Transverse colon (tissue), 4 donors: ENCODE results near the gene COL23A1. TPM values are rescaled to one million over a fixed set of nuclear protein-coding genes. Genes with fewer than 3 reads are reported as not detected.

Source experiments
- DNase-seq: peaks from one replicate; pipeline ENCODE4 v3.0.0-alpha.2; 2019
- H3K27ac ChIP-seq, 4 donors: fragments of 200-600 bp; sonication (generic); 2 replicates each; pipeline ENCODE4 v1.5.1; 2016 to 2018; ENCODE audit warnings: inconsistent platforms in 4 of 4
- H3K27me3 ChIP-seq: fragments of 200-600 bp; sonication (generic); 2 replicates; pipeline ENCODE4 v1.5.1; 2017; ENCODE audit warnings: inconsistent platforms
- H3K36me3 ChIP-seq, 4 donors: fragments of 200-600 bp; sonication (generic); 2 replicates each; pipeline ENCODE4 v1.5.1; 2017 to 2019; ENCODE audit warnings: inconsistent platforms in 4 of 4
- H3K4me1 ChIP-seq, 4 donors: fragments of 200-600 bp; sonication (generic); 2 replicates each; pipeline ENCODE4 v1.5.1; 2017 to 2020; ENCODE audit warnings: inconsistent platforms in 4 of 4
- H3K4me3 ChIP-seq, 4 donors: fragments of 200-600 bp; sonication (generic); 1 replicate in 1 of 4; 2 replicates in 3 of 4; pipeline versions ENCODE4 v1.5.1 to v1.6.1; 2017 to 2019; ENCODE audit warnings: inconsistent platforms in 4 of 4
- H3K9me3 ChIP-seq, 2 donors: fragments of 200-600 bp; sonication (generic); 2 replicates each; pipeline ENCODE4 v1.5.1; 2017 to 2019; ENCODE audit warnings: inconsistent platforms in 2 of 2
- CTCF ChIP-seq, 5 experiments: fragments of 200-600 bp in 3 of 5; fragments of 450-650 bp in 2 of 5; sonication (generic) in 3 of 5; IDR thresholded peaks; 1 replicate in 2 of 5; 2 replicates in 3 of 5; pipeline ENCODE4 v1.5.1; 2016 to 2017; ENCODE audit warnings: antibody characterized with exemption in 5 of 5, inconsistent platforms in 3 of 5, mild to moderate bottlenecking in 2 of 5, moderate library complexity in 1 of 5
- EP300 ChIP-seq: sonication (generic); formaldehyde crosslinking; IDR thresholded peaks from one replicate; pipeline ENCODE4 v1.6.1; 2017; ENCODE audit warnings: antibody characterized with exemption, low read depth
- POLR2A ChIP-seq: fragments of 450-650 bp; IDR thresholded peaks from one replicate; pipeline ENCODE4 v1.6.1; 2016; ENCODE audit warnings: antibody characterized with exemption, mild to moderate bottlenecking, moderate library complexity
- POLR2AphosphoS5 ChIP-seq, 3 donors: sonication (generic); formaldehyde crosslinking; IDR thresholded peaks; one replicate each; pipeline ENCODE4 v1.6.1; 2016; ENCODE audit warnings: antibody characterized with exemption in 3 of 3
- WGBS, 2 donors: methylation state at CpG; one replicate each; pipeline ENCODE4 v1.1.5; 2018; ENCODE audit warnings: low coverage in 1 of 2; 5-methylcytosine and 5-hydroxymethylcytosine counted together
- in situ Hi-C, 4 donors: fragments of 200-750 bp; cut with MboI; loops; one replicate each; pipeline versions ENCODE4 v1.15.0 to v1.15.1; 2017; ENCODE audit warnings: low sequenced_read_pairs in 3 of 4, low pct_ligation_motif_present in 1 of 4, low pct_unique_long_range_greater_than_20kb in 1 of 4
- intact Hi-C: fragments of 100-400 bp; cut with DNase I; formaldehyde crosslinking; loops from one replicate; pipeline ENCODE4 v1.15.1; 2023; ENCODE audit warnings: low total_unique reads
- total RNA-seq, 4 donors: library from RNA; depleted of rRNA; stranded (reverse); fragments of >200 nt; gene quantifications; one replicate each; pipeline ENCODE4 v1.1.0, GENCODE V29; 2016

The COL23A1 gene
- total RNA-seq, 4 donors from 2014 or later: 0.14 to 2.2 (median 1.4) TPM; not detected in 1

- Histone ChIP-seq H3K4me3 (no peak overlapping the region), H3K36me3 (no peaks in the 10 kb centered on the region), H3K9me3 (no peaks in the 10 kb centered on the region), H3K4me1 (no peaks in the 10 kb centered on the region), H3K27me3 (no peaks in the 10 kb centered on the region), H3K27ac (no peak overlapping the region)
- TF ChIP-seq POLR2AphosphoS5 (IDR thresholded peaks at IDR 0.05): no peak
- no peak for TF ChIP-seq EP300
- no peak for TF ChIP-seq CTCF (IDR thresholded peaks at IDR 0.05)
- no peak for TF ChIP-seq POLR2A
- WGBS, 2 donors: 69% methylated on average over 9 of the region's 9 CpGs; no CpG with 5 or more reads in 1 of the 2 donors
- no peak for DNase-seq
- intact Hi-C loops: no loop called here
- in situ Hi-C loops: no loop called here
These were observed 171.0 kb downstream of the COL23A1 start for GRCh38 chr5:178419196-178419595.

GRCh38 chr5:178418471-178419010 lies 171.7 kb downstream of the COL23A1 start:
- TF ChIP-seq POLR2AphosphoS5 (IDR thresholded peaks at IDR 0.05): no peak
- TF ChIP-seq CTCF (IDR thresholded peaks at IDR 0.05): no peak
- no peaks in the 10 kb centered on the region for H3K36me3 ChIP-seq
- H3K27ac ChIP-seq: no peak overlapping the region
- no peaks in the 10 kb centered on the region for H3K9me3 ChIP-seq
- H3K4me3 ChIP-seq: no peak overlapping the region
- H3K27me3 ChIP-seq: no peaks in the 10 kb centered on the region
- DNase-seq: no peak
- H3K4me1 ChIP-seq: no peaks in the 10 kb centered on the region
- 78% methylated on average over 7 of the region's 7 CpGs; no CpG with 5 or more reads in 1 of the 2 donors for WGBS, 2 donors
- in situ Hi-C loops (no loop called here), intact Hi-C loops (no loop called here)

- Histone ChIP-seq H3K9me3 (no peaks in the 10 kb centered on the region), H3K4me3 (no peak overlapping the region), H3K4me1 (no peaks in the 10 kb centered on the region), H3K27me3 (no peaks in the 10 kb centered on the region), H3K36me3 (no peaks in the 10 kb centered on the region), H3K27ac (no peak overlapping the region)
- intact Hi-C loops (no loop called here), in situ Hi-C loops (no loop called here)
- no peak for TF ChIP-seq POLR2AphosphoS5 (IDR thresholded peaks at IDR 0.05)
- TF ChIP-seq POLR2A: no peak
- TF ChIP-seq CTCF (IDR thresholded peaks at IDR 0.05): no peak
- no peak for TF ChIP-seq EP300
- 77 to 100% methylated on average over 1 to 2 of the region's 2 CpGs for whole genome bisulfite sequencing, 2 donors
- no peak for DNase-seq
These were observed 172.2 kb downstream of the COL23A1 start for GRCh38 chr5:178418031-178418430.

- in situ Hi-C loops (no loop called here), intact Hi-C loops (no loop called here)
- Histone ChIP-seq H3K27me3 (no peaks in the 10 kb centered on the region), H3K36me3 (no peaks in the 10 kb centered on the region), H3K4me3 (no peak overlapping the region), H3K9me3 (no peaks in the 10 kb centered on the region), H3K4me1 (no peaks in the 10 kb centered on the region), H3K27ac (no peak overlapping the region)
- no peak for DNase-seq
- WGBS, 2 donors: 78 to 85% methylated on average over 13 of the region's 13 CpGs
- no peak for TF ChIP-seq POLR2AphosphoS5 (IDR thresholded peaks at IDR 0.05)
- no peak for TF ChIP-seq POLR2A
These were observed 172.8 kb downstream of the COL23A1 start for GRCh38 chr5:178417391-178417811.

GRCh38 chr5:178416919-178417318 lies 173.3 kb downstream of the COL23A1 start:
- Histone ChIP-seq H3K27me3 (no peaks in the 10 kb centered on the region), H3K9me3 (no peaks in the 10 kb centered on the region), H3K36me3 (no peaks in the 10 kb centered on the region), H3K4me1 (no peaks in the 10 kb centered on the region), H3K4me3 (no peak overlapping the region), H3K27ac (no peak overlapping the region)
- DNase-seq: no peak
- intact Hi-C loops (no loop called here), in situ Hi-C loops (no loop called here)
- no peak for TF ChIP-seq POLR2AphosphoS5 (IDR thresholded peaks at IDR 0.05)
- no peak for TF ChIP-seq CTCF (IDR thresholded peaks at IDR 0.05)
- TF ChIP-seq POLR2A: no peak
- TF ChIP-seq EP300: no peak
- 78% methylated on average over 6 of the region's 6 CpGs; no CpG with 5 or more reads in 1 of the 2 donors for WGBS, 2 donors
